Peyer's patch (tissue), 4 donors: ENCODE results near the gene OR2T1.
"Not testable (repeated sequence)": the region's sequence is repeated elsewhere in the genome, so short reads cannot be mapped to it uniquely, and the experiment has no call there.

Experiments
- CTCF ChIP-seq, 6 experiments: fragments of 450-650 bp in 4 of 6; fragments of 200-600 bp in 2 of 6; sonication (generic) in 1 of 6; IDR thresholded peaks; one replicate each; pipeline ENCODE4 v1.5.1; 2017 to 2019; ENCODE audit warnings: antibody characterized with exemption in 6 of 6, mild to moderate bottlenecking in 3 of 6, moderate library complexity in 1 of 6
- POLR2A ChIP-seq, 2 donors: fragments of 450-650 bp; IDR thresholded peaks; one replicate each; pipeline ENCODE4 v1.5.1; 2017; ENCODE audit warnings: antibody characterized with exemption in 2 of 2, mild to moderate bottlenecking in 2 of 2, moderate library complexity in 2 of 2

- TF ChIP-seq CTCF, POLR2A (IDR thresholded peaks at IDR 0.05): not testable (repeated sequence)
Measured at GRCh38 chr1:248456635-248457034, 53.8 kb downstream of the OR2T1 start.
